Neural progenitor cell (in vitro differentiated cells): ENCODE results near the gene ARHGAP26.

Experiments used
- CTCF ChIP-seq: fragments of 200-600 bp; sonication (generic); IDR thresholded peaks from 2 replicates; pipeline ENCODE4 v1.5.1; 2017; ENCODE audit warnings: antibody characterized with exemption, mild to moderate bottlenecking
- EZH2 ChIP-seq: fragments of 200-600 bp; sonication (generic); IDR thresholded peaks from 2 replicates; pipeline ENCODE4 v1.6.1; 2017; ENCODE audit warnings: antibody characterized with exemption, mild to moderate bottlenecking, moderate library complexity
- EZH2phosphoT487 ChIP-seq: fragments of 200-600 bp; sonication (generic); IDR thresholded peaks from 2 replicates; pipeline ENCODE4 v1.6.1; 2017; ENCODE audit warnings: antibody characterized with exemption

DNA sequence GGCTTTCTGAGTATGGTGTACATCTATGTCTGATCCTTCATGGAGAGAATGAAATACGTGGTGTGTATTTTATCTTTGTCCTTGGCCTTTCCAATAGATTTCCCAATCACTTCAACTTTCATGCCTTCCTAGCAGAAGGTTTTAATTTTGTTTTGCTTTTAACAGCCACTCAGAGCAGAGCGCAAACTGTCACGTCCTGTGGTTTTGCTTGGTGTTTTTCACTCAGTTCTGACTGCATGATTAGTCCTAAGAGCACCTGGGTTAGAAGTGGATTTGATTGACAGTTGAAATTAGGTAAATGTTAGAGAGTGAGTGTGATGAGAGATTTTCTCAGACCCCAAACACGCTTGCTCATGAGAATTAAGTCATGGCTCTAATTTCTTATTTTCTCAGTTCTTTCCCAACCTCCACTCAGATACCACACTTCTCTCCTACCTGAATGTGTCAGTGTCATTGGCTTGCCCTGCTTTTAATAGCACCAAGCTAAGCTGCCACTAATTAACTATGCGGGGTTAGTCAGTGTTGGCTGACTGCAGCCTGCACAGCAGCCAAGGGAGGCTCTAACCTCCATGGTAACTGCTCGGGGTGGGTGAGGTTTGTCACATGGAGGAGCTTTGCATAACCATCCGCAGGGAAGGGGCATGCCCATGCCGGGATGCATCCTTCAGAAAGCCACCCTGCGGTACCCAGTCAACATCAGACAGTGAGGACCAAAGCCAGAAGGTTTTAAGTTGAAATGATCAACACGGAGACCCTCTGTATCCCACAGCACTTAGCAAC, 459.9 kb downstream of the ARHGAP26 start:
- TF ChIP-seq CTCF (no peak), EZH2 (no peak), EZH2phosphoT487 (no peak)
